A549 (cell line): ENCODE results near the gene GBGT1. TPM values are rescaled to one million over a fixed set of nuclear protein-coding genes. Genes with fewer than 3 reads are reported as not detected.
"Not testable (repeated sequence)": the region's sequence is repeated elsewhere in the genome, so short reads cannot be mapped to it uniquely, and the experiment has no call there.

Experiments
- ATAC-seq, 2 experiments: fragments of 200-7000 bp in 1 of 2; fragments of >200 bp in 1 of 2; cut with Nextera tagmentation in 1 of 2; cut with Tn5 transposase in 1 of 2; 3 replicates each; pipeline versions ENCODE4 v1.8.0 to v1.9.1; 2018 to 2020; ENCODE audit warnings: mild to moderate bottlenecking in 1 of 2, moderate library complexity in 1 of 2
- CTCF ChIA-PET: fragments of 300-600 bp; sonication (Branson Sonifier 250); formaldehyde crosslinking; extraction: SDS; loops from one replicate; lab custom pipeline; 2021; ENCODE audit warnings: antibody characterized with exemption, inconsistent platforms; lab: Yijun Ruan, JAX
- POLR2A ChIA-PET: fragments of 350-600 bp; formaldehyde crosslinking; extraction: SDS; loops from one replicate; lab custom pipeline; 2021; ENCODE audit warnings: antibody characterized with exemption, inconsistent platforms; lab: Yijun Ruan, JAX
- DNase-seq, 2 experiments: peaks; one replicate each; pipeline versions ENCODE4 v3.0.0 to v3.0.0-alpha.2; 2011 to 2016; ENCODE audit warnings: low read depth in 1 of 2, low spot score in 1 of 2
- FAIRE-seq: peaks from 2 replicates; lab custom pipeline; 2011; peaks lifted over from hg19 to GRCh38; lab: Jason Lieb, UNC
- H3K27ac ChIP-seq, 2 experiments: fragments of >200 bp; sonication (Bioruptor Twin); formaldehyde crosslinking; 3 replicates each; pipeline ENCODE4 v1.5.1; 2016 to 2017
- H3K4me1 ChIP-seq: fragments of >200 bp; sonication (Bioruptor Twin); formaldehyde crosslinking; 3 replicates; pipeline ENCODE4 v1.6.1; 2016
- H3K4me2 ChIP-seq: fragments of >200 bp; sonication (Bioruptor Twin); formaldehyde crosslinking; 3 replicates; pipeline ENCODE4 v1.6.1; 2016
- H3K4me3 ChIP-seq: fragments of >200 bp; sonication (Bioruptor Twin); formaldehyde crosslinking; 3 replicates; pipeline ENCODE4 v1.5.1; 2016
- H3K9me3 ChIP-seq: fragments of >200 bp; sonication (Bioruptor Twin); formaldehyde crosslinking; 3 replicates; pipeline ENCODE4 v1.6.1; 2016
- BCL3 ChIP-seq: fragments of >200 bp; sonication (Bioruptor Twin); formaldehyde crosslinking; IDR thresholded peaks from 3 replicates; pipeline ENCODE4 v1.6.1; 2016
- BHLHE40 ChIP-seq: IDR thresholded peaks from 2 replicates; pipeline ENCODE4 v1.6.1; 2012; ENCODE audit warnings: low read depth, low read length, inconsistent platforms
- CHD2 ChIP-seq: fragments of 150-350 bp; IDR thresholded peaks from 2 replicates; pipeline ENCODE4 v1.6.1; 2014; ENCODE audit warnings: low read length; ENCODE audit not compliant: partially characterized antibody
- CHD4 ChIP-seq: fragments of 200-600 bp; sonication (generic); IDR thresholded peaks from 2 replicates; pipeline ENCODE4 v1.6.1; 2016; ENCODE audit warnings: antibody characterized with exemption, mild to moderate bottlenecking, borderline replicate concordance
- GATA3 ChIP-seq: IDR thresholded peaks from 2 replicates; pipeline ENCODE4 v1.6.1; 2012; ENCODE audit warnings: borderline replicate concordance
- HDAC2 ChIP-seq: fragments of 200-600 bp; sonication (generic); IDR thresholded peaks from 2 replicates; pipeline ENCODE4 v1.6.1; 2016
- HOXB5 ChIP-seq: fragments of 250-450 bp; sonication (Bioruptor Pico); IDR thresholded peaks from 2 replicates; pipeline ENCODE4 v1.5.0; 2020; ENCODE audit warnings: mild to moderate bottlenecking, moderate library complexity
- JUNB ChIP-seq: fragments of >200 bp; sonication (Bioruptor Twin); formaldehyde crosslinking; IDR thresholded peaks from 2 replicates; pipeline ENCODE4 v1.6.1; 2016
- KDM5A ChIP-seq: fragments of 200-600 bp; sonication (generic); IDR thresholded peaks from 2 replicates; pipeline ENCODE4 v1.6.1; 2016; ENCODE audit warnings: antibody characterized with exemption, mild to moderate bottlenecking
- MAFK ChIP-seq: fragments of 450-650 bp; IDR thresholded peaks from 2 replicates; pipeline ENCODE4 v1.6.1; 2014; ENCODE audit not compliant: partially characterized antibody
- MAZ ChIP-seq: fragments of 150-350 bp; IDR thresholded peaks from 2 replicates; pipeline ENCODE4 v1.6.1; 2014; ENCODE audit warnings: antibody characterized with exemption, low read depth, low read length, borderline replicate concordance
- NPAS2 ChIP-seq: fragments of 250-450 bp; sonication (Bioruptor Pico); IDR thresholded peaks from 2 replicates; pipeline ENCODE4 v1.8.0; 2022; ENCODE audit warnings: mild to moderate bottlenecking, moderate library complexity, borderline replicate concordance
- PHF8 ChIP-seq: fragments of 200-600 bp; sonication (generic); IDR thresholded peaks from 2 replicates; pipeline ENCODE4 v1.6.1; 2016; ENCODE audit warnings: low read depth, mild to moderate bottlenecking, antibody characterized with exemption, moderate library complexity, borderline replicate concordance
- RAD21 ChIP-seq, 2 experiments: fragments of >200 bp in 1 of 2; sonication (Bioruptor Twin) in 1 of 2; formaldehyde crosslinking in 1 of 2; IDR thresholded peaks in 1 of 2; conservative IDR thresholded peaks in 1 of 2; 2 replicates in 1 of 2; 3 replicates in 1 of 2; pipeline ENCODE4 v1.6.1; 2012 to 2018; ENCODE audit warnings: inconsistent platforms in 1 of 2
- RFX5 ChIP-seq: fragments of 450-650 bp; IDR thresholded peaks from 2 replicates; pipeline ENCODE4 v1.7.1; 2014; ENCODE audit warnings: antibody characterized with exemption, mild to moderate bottlenecking, moderate library complexity
- SMC3 ChIP-seq: fragments of >200 bp; sonication (Bioruptor Twin); formaldehyde crosslinking; IDR thresholded peaks from 3 replicates; pipeline ENCODE4 v1.6.1; 2018; ENCODE audit warnings: inconsistent platforms
- WGBS: methylation state at CpG from one replicate; pipeline ENCODE4 v1.1.6; 2017; ENCODE audit errors: missing lambda C conversion rate; 5-methylcytosine and 5-hydroxymethylcytosine counted together
- polyA plus RNA-seq, 4 experiments: library from polyadenylated mRNA; depleted of rRNA in 3 of 4; stranded (reverse); fragments of >200 nt; fragmentation: RNase III in 1 of 4; extraction: RNeasy Plus Mini Kit Qiagen cat#74134 plus additional on column Dnase treatment in 1 of 4; gene quantifications; 2 replicates in 3 of 4; 3 replicates in 1 of 4; pipeline ENCODE4 v1.2.3, GENCODE V29; 2011 to 2017
- TF ChIP-seq, protein P1 (sequence below): IDR thresholded peaks from 2 replicates; pipeline ENCODE4 v1.6.1; 2012; ENCODE audit warnings: low read depth, borderline replicate concordance

Gene GBGT1
- polyA plus RNA-seq, 2 of the 4 experiments (the other 2 are of a cell fraction) = 1.7 to 2.4 TPM

DNA sequence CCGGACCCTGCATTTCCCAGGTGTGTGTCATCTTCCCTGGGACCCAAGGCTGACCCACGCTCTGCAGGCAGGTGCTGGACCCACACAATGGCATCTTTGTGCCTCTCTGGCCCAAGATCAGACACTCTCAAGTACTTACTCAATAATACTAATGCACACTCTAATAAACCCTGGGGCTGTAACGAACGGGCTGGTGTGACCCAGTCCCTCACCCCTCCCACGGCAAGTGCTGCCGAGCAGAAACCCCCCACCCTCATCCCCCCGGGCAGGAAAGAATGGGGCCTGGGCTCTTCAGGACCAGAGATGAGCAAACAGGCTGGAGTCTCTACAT is 46.5 kb upstream of the GBGT1 start:
- no peak for ATAC-seq
- no peak for FAIRE-seq
- H3K4me2 ChIP-seq = no peak overlapping the region
- POLR2A ChIA-PET = no interaction called here
- H3K4me3 ChIP-seq = no peak overlapping the region
- H3K9me3 ChIP-seq = peaks cover 9% of the 10 kb centered on the region; the same call in 2 of the 3 replicates
- no peak overlapping the region for H3K27ac ChIP-seq
- TF ChIP-seq, protein P1, sequence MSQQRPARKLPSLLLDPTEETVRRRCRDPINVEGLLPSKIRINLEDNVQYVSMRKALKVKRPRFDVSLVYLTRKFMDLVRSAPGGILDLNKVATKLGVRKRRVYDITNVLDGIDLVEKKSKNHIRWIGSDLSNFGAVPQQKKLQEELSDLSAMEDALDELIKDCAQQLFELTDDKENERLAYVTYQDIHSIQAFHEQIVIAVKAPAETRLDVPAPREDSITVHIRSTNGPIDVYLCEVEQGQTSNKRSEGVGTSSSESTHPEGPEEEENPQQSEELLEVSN = no peak
- no peak for TF ChIP-seq BCL3
- TF ChIP-seq HDAC2 = no peak
- no peak for TF ChIP-seq PHF8
- TF ChIP-seq MAFK = no peak
- no peak for TF ChIP-seq HOXB5 (CRISPR knock-in tag)
- TF ChIP-seq CHD2 = no peak
- no peak for TF ChIP-seq RAD21 (conservative IDR thresholded peaks at IDR 0.05 in 1 of 2, IDR thresholded peaks at IDR 0.05 in 1 of 2)
- no peak for TF ChIP-seq MAZ
- TF ChIP-seq JUNB = no peak
- TF ChIP-seq NPAS2 (CRISPR knock-in tag) = no peak
- no peak for TF ChIP-seq RFX5
- no peak for TF ChIP-seq GATA3
- TF ChIP-seq KDM5A = no peak
- TF ChIP-seq SMC3 = no peak
- TF ChIP-seq CHD4 = no peak
- TF ChIP-seq BHLHE40 = no peak
- H3K4me1 ChIP-seq = peaks cover 12% of the 10 kb centered on the region
- CTCF ChIA-PET = no interaction called here
- no peak for DNase-seq
- 2% methylated on average over 6 of the region's 7 CpGs for WGBS

DNA sequence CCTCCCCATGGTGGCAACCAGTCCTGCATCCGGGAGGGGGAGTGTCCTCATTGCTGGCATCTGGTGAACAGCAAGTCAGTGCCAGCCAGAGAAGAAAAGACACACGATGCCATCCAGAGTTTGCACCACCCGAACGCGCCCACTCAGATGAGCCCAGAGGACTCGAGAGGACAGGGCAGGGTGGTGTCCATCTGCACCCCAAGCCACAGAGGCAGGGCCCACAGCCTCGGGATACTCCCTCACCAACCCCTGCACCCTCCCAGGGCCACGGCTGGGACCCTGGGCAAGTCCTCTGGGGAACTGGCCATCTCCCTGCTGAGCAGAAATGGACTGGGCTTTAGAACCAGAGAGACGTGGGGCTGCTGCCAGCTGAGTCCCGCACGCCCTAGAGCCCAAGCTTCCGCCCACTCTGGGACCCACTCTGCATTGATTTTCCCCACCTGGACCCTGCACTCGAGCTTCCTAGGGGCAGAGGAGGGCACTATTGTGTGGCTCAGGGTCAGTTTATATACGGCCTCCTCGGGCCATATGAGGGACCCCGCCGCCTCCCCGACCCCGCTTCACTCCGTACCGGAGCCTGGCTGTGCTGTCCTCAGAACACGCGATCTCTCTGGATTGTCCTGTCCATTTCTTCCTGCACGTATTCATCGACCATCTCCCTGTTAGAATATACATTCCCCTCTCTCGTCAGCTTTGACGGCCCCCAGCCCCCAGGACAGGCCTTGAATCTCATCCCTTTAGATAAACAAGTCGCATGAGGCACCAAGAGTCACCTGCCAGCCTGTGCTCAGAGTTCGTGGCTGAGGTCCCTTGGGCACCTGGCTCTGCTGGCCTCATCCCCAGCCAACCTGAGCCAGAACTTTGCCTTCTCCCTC is 45.9 kb upstream of the GBGT1 start:
- FAIRE-seq, H3K4me3 ChIP-seq, H3K9me3 ChIP-seq, POLR2A ChIA-PET, H3K4me2 ChIP-seq, CTCF ChIA-PET, H3K4me1 ChIP-seq, DNase-seq, H3K27ac ChIP-seq: not testable (repeated sequence)
- peak in 1 of 2 experiments; percentile 10; a peak in 2 of 6 replicates for ATAC-seq
- 47% methylated on average over 21 of the region's 29 CpGs for WGBS

GRCh38 chr9:133208880-133209300 is 45.2 kb upstream of the GBGT1 start, which contains the start of gene OBP2B:
OBP2B (minus strand) TSS chr9:133209250; CDS start chr9:133209199, 51 bp downstream.
- H3K4me2 ChIP-seq, CTCF ChIA-PET, POLR2A ChIA-PET, FAIRE-seq, H3K27ac ChIP-seq, DNase-seq, H3K9me3 ChIP-seq, ATAC-seq, H3K4me3 ChIP-seq, H3K4me1 ChIP-seq: not testable (repeated sequence)
- WGBS = no CpG with 5 or more reads among the region's 18 CpGs

DNA sequence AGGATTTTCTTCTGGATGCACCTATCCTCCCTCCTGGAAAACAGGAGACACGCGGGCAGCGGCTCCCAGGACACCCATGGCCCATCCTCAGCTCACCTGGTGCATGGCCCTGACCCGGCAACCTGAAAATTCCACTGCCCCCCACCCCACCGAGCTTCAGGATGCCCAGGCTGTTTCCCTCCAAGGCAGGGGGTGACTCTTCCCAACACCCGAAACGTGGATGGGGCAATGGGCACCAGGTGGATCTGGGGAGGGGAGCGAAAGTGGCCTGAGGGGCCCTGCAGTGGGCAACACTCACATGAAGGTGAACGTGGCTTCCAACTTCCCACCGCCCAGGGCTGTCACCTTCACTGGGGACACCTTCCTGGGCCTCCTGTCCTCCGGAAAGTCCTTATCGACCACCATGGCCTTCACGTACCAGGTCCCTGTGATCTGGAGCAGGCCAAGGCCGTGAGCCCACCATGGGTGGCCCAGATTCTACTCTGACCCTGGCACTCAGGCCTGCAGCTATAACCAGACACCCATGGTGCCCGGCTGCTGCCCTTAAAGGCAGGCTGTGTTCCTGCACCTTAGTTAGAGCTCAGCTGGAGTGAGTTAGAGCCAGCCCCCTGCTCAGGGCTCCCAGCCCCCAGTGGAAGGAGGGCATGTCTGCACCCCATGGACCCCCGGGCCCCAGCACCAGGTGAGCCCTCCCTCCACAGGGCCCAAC is 44.6 kb upstream of the GBGT1 start:
- ATAC-seq, H3K4me2 ChIP-seq, FAIRE-seq, H3K4me1 ChIP-seq, H3K9me3 ChIP-seq, H3K27ac ChIP-seq, H3K4me3 ChIP-seq, DNase-seq, POLR2A ChIA-PET: not testable (repeated sequence)
- 71% methylated on average over 8 of the region's 16 CpGs for WGBS
- CTCF ChIA-PET = interaction anchor here (1.1 to 4.9 kb wide), 2 partner anchors 14 to 22 kb away, joined by 3 to 25 read pairs; no protein-coding TSS in a partner anchor
